ENCODE measurements around the gene ZNF598.
A peak's percentile ranks its signal among the peaks of the same experiment; 100 is the strongest.

- TF ChIP-seq KLF9 (CRISPR knock-in tag; IDR thresholded peaks at IDR 0.05; ENCODE audit: low read depth) (no peak), EP300 (IDR thresholded peaks at IDR 0.05; ENCODE audit: low read depth in 2 of 2, low read length in 2 of 2) (no peak), EP300 (CRISPR knock-in tag; IDR thresholded peaks at IDR 0.05; ENCODE audit: borderline replicate concordance) (no peak), SMAD1 (CRISPR knock-in tag; IDR thresholded peaks at IDR 0.05; ENCODE audit: borderline replicate concordance, low read depth) (no peak), POLR2A (IDR thresholded peaks at IDR 0.05; ENCODE audit: insufficient read depth in 1 of 2, low read depth in 2 of 2, low read length in 2 of 2) (0 out of 4 replicates have a peak, but pooled peaks of 1 of the 2 experiments have one; percentile 29), FOXK2 (IDR thresholded peaks at IDR 0.05) (no peak), ESRRA (CRISPR knock-in tag; IDR thresholded peaks at IDR 0.05; ENCODE audit: low read depth) (no peak), CTCF (CRISPR knock-in tag; IDR thresholded peaks at IDR 0.05) (no peak), ZBTB26 (CRISPR knock-in tag; IDR thresholded peaks at IDR 0.05; ENCODE audit: borderline replicate concordance) (no peak), CEBPB (IDR thresholded peaks at IDR 0.05; ENCODE audit: borderline replicate concordance, low read depth, low read length) (peak; percentile 93), SNRNP70 (IDR thresholded peaks at IDR 0.05; ENCODE audit: low read depth, low read length) (no peak), TBX2 (CRISPR knock-in tag; IDR thresholded peaks at IDR 0.05; ENCODE audit: borderline replicate concordance) (no peak)
Observed at GRCh38 chr16:1993731-1994131, 15.9 kb downstream of the ZNF598 start.

Data from HepG2 (cell line).